ENCODE data around the gene ZMYM3.

DNA sequence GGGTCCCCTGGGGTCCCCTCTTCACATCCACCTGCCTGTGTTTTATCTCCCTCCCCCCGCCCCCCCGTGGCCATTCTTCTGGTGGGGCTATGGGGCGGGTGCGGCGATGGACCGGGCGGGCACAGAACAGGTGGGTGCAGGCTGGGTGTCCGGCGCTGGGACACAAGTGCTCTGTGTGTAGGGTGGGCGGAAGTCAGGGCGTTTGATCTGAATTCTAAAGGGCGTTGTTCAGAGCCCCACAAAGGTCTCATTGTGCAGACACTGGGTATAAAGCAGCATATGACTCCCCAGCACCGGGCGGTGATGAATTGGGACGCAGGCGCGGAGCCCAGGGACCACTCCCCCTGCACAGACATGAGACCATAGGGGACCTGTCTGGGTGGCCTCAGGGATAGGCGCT, 31.0 kb downstream of the ZMYM3 start, which contains the start of gene GJB1:
- no peak for TF ChIP-seq JUN (CRISPR knock-in tag; IDR thresholded peaks at IDR 0.05)
- TF ChIP-seq, protein P1, sequence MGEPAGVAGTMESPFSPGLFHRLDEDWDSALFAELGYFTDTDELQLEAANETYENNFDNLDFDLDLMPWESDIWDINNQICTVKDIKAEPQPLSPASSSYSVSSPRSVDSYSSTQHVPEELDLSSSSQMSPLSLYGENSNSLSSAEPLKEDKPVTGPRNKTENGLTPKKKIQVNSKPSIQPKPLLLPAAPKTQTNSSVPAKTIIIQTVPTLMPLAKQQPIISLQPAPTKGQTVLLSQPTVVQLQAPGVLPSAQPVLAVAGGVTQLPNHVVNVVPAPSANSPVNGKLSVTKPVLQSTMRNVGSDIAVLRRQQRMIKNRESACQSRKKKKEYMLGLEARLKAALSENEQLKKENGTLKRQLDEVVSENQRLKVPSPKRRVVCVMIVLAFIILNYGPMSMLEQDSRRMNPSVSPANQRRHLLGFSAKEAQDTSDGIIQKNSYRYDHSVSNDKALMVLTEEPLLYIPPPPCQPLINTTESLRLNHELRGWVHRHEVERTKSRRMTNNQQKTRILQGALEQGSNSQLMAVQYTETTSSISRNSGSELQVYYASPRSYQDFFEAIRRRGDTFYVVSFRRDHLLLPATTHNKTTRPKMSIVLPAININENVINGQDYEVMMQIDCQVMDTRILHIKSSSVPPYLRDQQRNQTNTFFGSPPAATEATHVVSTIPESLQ (CRISPR knock-in tag; IDR thresholded peaks at IDR 0.05), result no peak
